Measurements from ENCODE around the gene TMED1.

TMED1 gene

DNA sequence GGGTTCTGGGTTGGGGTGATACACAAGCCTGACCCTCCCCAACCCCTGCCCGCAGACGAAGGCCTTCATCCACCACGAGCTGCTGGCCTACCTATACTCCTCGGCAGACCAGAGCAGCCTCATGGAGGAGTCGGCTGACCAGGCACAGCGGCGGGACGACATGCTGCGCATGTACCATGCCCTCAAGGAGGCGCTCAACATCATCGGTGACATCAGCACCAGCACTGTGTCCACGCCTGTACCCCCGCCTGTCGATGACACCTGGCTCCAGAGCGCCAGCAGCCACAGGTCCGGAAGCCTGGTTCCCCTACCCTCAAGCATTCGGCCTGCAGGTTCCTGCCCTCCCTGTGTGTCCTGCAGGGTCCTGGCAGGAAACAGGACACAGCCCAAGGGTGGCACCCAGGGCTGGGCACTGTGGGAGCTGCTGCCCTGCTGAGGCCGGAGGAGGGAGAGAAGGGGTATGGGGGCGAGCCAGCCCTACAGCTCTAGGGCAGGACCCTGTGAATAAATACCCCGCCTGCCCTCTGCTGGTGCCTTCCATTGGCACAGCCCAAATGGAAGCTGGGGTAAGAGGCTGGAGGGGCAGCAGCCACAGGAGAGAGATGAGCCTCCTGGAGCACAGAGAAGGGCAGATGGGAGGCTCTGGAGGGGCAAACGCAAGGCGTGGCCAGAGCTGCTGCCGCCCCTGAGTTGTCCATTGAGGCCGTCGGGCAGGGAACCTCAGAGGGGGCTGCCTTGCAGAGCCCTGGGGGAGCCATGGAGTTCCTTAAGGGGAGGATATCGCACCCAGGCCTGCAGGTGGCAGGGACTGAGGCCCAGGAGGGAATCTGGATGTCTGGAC, 6.8 kb downstream of the TMED1 start:
- Histone ChIP-seq H3K4me3 (ENCODE audit: low read length) (no peak overlapping the region), H3K4me2 (ENCODE audit: low read length) (no peak overlapping the region), H3K4me1 (ENCODE audit: control insufficient read depth, insufficient read depth, low read length) (no peaks in the 10 kb centered on the region), H3K27me3 (ENCODE audit: control insufficient read depth, insufficient read depth, low read length) (no peaks in the 10 kb centered on the region), H3K9ac (ENCODE audit: low read depth, low read length) (no peak overlapping the region), H3K9me3 (replicated peaks; ENCODE audit: low read length) (no peaks in the 10 kb centered on the region), H3K36me3 (ENCODE audit: insufficient read depth, low read length) (peaks cover 58% of the 10 kb centered on the region)

DNA sequence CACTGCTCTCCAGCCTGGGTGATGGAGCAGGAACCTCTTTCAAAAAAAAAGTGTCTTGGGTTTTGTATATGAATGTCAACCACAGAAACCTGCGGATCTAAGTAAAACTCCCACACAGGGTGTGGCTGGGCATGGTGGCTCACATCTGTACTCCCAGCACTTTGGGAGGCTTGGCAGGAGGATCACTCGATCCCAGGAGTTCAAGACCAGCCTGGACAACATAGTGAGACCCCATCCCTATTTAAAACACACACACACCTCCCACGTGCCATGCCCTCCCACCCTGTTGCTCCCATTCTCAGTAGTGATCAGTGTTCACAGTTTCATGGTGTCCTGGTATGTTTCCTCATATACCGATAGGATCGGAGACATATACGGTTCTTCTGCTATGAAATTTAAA, 9.2 kb downstream of the TMED1 start:
- no peaks in the 10 kb centered on the region for H3K4me1 ChIP-seq (ENCODE audit: control insufficient read depth, insufficient read depth, low read length)
- no peak overlapping the region for H3K4me3 ChIP-seq (ENCODE audit: low read length)
- no peaks in the 10 kb centered on the region for H3K27me3 ChIP-seq (ENCODE audit: control insufficient read depth, insufficient read depth, low read length)
- no peak overlapping the region for H3K4me2 ChIP-seq (ENCODE audit: low read length)
- peaks cover 50% of the 10 kb centered on the region for H3K36me3 ChIP-seq (ENCODE audit: insufficient read depth, low read length)
- H3K9me3 ChIP-seq (replicated peaks; ENCODE audit: low read length), result no peaks in the 10 kb centered on the region
- no peak overlapping the region for H3K9ac ChIP-seq (ENCODE audit: low read depth, low read length)

- H3K27me3 ChIP-seq (ENCODE audit: control insufficient read depth, insufficient read depth, low read length), result no peaks in the 10 kb centered on the region
- H3K9ac ChIP-seq (ENCODE audit: low read depth, low read length), result no peak overlapping the region
- H3K36me3 ChIP-seq (ENCODE audit: insufficient read depth, low read length), result peaks cover 48% of the 10 kb centered on the region
- H3K4me3 ChIP-seq (ENCODE audit: low read length), result no peak overlapping the region
- no peaks in the 10 kb centered on the region for H3K4me1 ChIP-seq (ENCODE audit: control insufficient read depth, insufficient read depth, low read length)
- no peak overlapping the region for H3K4me2 ChIP-seq (ENCODE audit: low read length)
- no peaks in the 10 kb centered on the region for H3K9me3 ChIP-seq (replicated peaks; ENCODE audit: low read length)
Measured at GRCh38 chr19:10826231-10826630, 9.8 kb downstream of the TMED1 start.

DNA sequence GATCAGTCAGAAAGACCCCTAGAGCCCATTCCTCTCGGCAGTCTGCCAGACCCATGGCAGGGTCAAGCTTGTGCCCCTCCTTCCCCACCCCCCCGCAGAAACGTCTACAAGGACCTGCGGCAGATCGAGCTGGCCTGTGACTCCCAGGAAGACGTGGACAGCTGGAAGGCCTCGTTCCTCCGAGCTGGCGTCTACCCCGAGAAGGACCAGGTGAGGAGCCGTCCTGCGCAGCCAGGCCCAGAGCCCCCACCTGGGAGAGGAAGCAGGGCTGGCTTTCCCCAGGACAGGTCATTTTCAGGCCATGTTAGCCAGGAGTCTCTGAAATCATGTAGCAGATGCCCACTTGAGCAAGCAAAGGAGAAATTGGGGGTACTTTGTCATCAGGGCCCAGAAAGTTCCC, 12.3 kb downstream of the TMED1 start:
- no peaks in the 10 kb centered on the region for H3K27me3 ChIP-seq (ENCODE audit: control insufficient read depth, insufficient read depth, low read length)
- H3K4me1 ChIP-seq (ENCODE audit: control insufficient read depth, insufficient read depth, low read length), result no peaks in the 10 kb centered on the region
- H3K4me2 ChIP-seq (ENCODE audit: low read length), result no peak overlapping the region
- H3K4me3 ChIP-seq (ENCODE audit: low read length), result no peak overlapping the region
- H3K36me3 ChIP-seq (ENCODE audit: insufficient read depth, low read length), result peaks cover 48% of the 10 kb centered on the region
- no peak overlapping the region for H3K9ac ChIP-seq (ENCODE audit: low read depth, low read length)
- no peaks in the 10 kb centered on the region for H3K9me3 ChIP-seq (replicated peaks; ENCODE audit: low read length)

GRCh38 chr19:10820173-10820572, 15.8 kb downstream of the TMED1 start:
- Histone ChIP-seq H3K4me2 (ENCODE audit: low read length) (no peak overlapping the region), H3K9me3 (replicated peaks; ENCODE audit: low read length) (no peaks in the 10 kb centered on the region), H3K9ac (ENCODE audit: low read depth, low read length) (no peak overlapping the region), H3K4me3 (ENCODE audit: low read length) (no peak overlapping the region), H3K4me1 (ENCODE audit: control insufficient read depth, insufficient read depth, low read length) (peaks cover 28% of the 10 kb centered on the region), H3K36me3 (ENCODE audit: insufficient read depth, low read length) (peaks cover 55% of the 10 kb centered on the region), H3K27me3 (ENCODE audit: control insufficient read depth, insufficient read depth, low read length) (no peaks in the 10 kb centered on the region)

GRCh38 chr19:10819124-10820060, 16.6 kb downstream of the TMED1 start:
- no peak overlapping the region for H3K4me3 ChIP-seq (ENCODE audit: low read length)
- no peaks in the 10 kb centered on the region for H3K9me3 ChIP-seq (replicated peaks; ENCODE audit: low read length)
- H3K36me3 ChIP-seq (ENCODE audit: insufficient read depth, low read length), result peaks cover 57% of the 10 kb centered on the region
- H3K4me1 ChIP-seq (ENCODE audit: control insufficient read depth, insufficient read depth, low read length), result peaks cover 28% of the 10 kb centered on the region
- no peak overlapping the region for H3K4me2 ChIP-seq (ENCODE audit: low read length)
- no peaks in the 10 kb centered on the region for H3K27me3 ChIP-seq (ENCODE audit: control insufficient read depth, insufficient read depth, low read length)
- H3K9ac ChIP-seq (ENCODE audit: low read depth, low read length), result no peak overlapping the region

- no peak overlapping the region for H3K9ac ChIP-seq (ENCODE audit: low read depth, low read length)
- no peak overlapping the region for H3K4me3 ChIP-seq (ENCODE audit: low read length)
- H3K36me3 ChIP-seq (ENCODE audit: insufficient read depth, low read length), result peaks cover 51% of the 10 kb centered on the region
- no peaks in the 10 kb centered on the region for H3K9me3 ChIP-seq (replicated peaks; ENCODE audit: low read length)
- H3K4me1 ChIP-seq (ENCODE audit: control insufficient read depth, insufficient read depth, low read length), result peaks cover 32% of the 10 kb centered on the region
- H3K27me3 ChIP-seq (ENCODE audit: control insufficient read depth, insufficient read depth, low read length), result no peaks in the 10 kb centered on the region
- no peak overlapping the region for H3K4me2 ChIP-seq (ENCODE audit: low read length)
Measured at GRCh38 chr19:10818301-10819123, 17.5 kb downstream of the TMED1 start.

DNA sequence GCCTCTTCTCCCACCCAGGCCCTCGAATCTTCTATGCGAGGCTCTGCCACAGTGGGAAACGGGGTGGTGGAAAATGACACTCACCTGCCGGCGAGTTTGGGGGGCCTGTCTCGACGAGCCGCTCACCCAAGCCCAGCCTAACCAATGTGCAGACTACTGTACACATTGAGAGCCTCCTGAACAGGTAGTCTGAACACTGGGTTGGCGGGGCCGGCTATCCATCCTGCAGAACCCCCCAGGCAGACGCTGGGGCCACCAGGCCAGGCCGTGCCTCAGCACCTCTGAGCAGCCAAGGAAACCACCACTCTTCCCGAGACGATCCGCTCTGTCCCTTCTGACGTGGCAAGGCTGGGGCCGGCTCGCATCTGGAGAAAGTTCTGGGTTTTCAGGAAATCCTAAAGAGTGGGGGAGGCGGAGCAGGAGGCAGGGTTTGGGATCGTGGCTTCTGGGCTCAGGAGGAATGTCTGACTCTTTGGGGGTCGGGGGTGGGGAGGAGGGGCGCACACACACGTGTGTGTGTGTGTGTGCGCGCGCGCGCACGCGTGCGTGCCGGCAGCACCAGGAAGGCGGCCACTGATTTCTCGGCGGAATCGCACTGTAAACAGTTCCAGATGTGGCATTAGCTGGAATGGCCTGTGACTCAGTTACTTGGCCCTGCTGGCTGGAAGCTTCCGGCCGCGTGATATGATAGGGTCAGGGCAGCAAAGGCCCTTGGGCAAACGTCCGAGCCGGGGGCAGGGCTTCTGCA, 18.5 kb downstream of the TMED1 start:
- H3K4me1 ChIP-seq (ENCODE audit: control insufficient read depth, insufficient read depth, low read length), result peaks cover 42% of the 10 kb centered on the region
- H3K9ac ChIP-seq (ENCODE audit: low read depth, low read length), result peak overlapping the region; percentile 61
- no peaks in the 10 kb centered on the region for H3K9me3 ChIP-seq (replicated peaks; ENCODE audit: low read length)
- H3K4me2 ChIP-seq (ENCODE audit: low read length), result peak overlapping the region; percentile 52
- H3K27me3 ChIP-seq (ENCODE audit: control insufficient read depth, insufficient read depth, low read length), result no peaks in the 10 kb centered on the region
- peaks cover 52% of the 10 kb centered on the region for H3K36me3 ChIP-seq (ENCODE audit: insufficient read depth, low read length)
- peak overlapping the region; percentile 40 for H3K4me3 ChIP-seq (ENCODE audit: low read length)

GRCh38 chr19:10816691-10817090, 19.3 kb downstream of the TMED1 start:
- Histone ChIP-seq H3K4me3 (ENCODE audit: low read length) (no peak overlapping the region), H3K9me3 (replicated peaks; ENCODE audit: low read length) (no peaks in the 10 kb centered on the region), H3K36me3 (ENCODE audit: insufficient read depth, low read length) (peaks cover 57% of the 10 kb centered on the region), H3K27me3 (ENCODE audit: control insufficient read depth, insufficient read depth, low read length) (no peaks in the 10 kb centered on the region), H3K9ac (ENCODE audit: low read depth, low read length) (no peak overlapping the region), H3K4me1 (ENCODE audit: control insufficient read depth, insufficient read depth, low read length) (peaks cover 42% of the 10 kb centered on the region), H3K4me2 (ENCODE audit: low read length) (peak overlapping the region; percentile 2)

- Histone ChIP-seq H3K36me3 (ENCODE audit: insufficient read depth, low read length) (peaks cover 58% of the 10 kb centered on the region), H3K9ac (ENCODE audit: low read depth, low read length) (no peak overlapping the region), H3K9me3 (replicated peaks; ENCODE audit: low read length) (no peaks in the 10 kb centered on the region), H3K4me1 (ENCODE audit: control insufficient read depth, insufficient read depth, low read length) (peaks cover 42% of the 10 kb centered on the region), H3K27me3 (ENCODE audit: control insufficient read depth, insufficient read depth, low read length) (no peaks in the 10 kb centered on the region), H3K4me3 (ENCODE audit: low read length) (no peak overlapping the region), H3K4me2 (ENCODE audit: low read length) (peak overlapping the region; percentile 2)
Measured at GRCh38 chr19:10815969-10816644, 19.9 kb downstream of the TMED1 start.
